Measurements from ENCODE around the gene PRDX2.
"Not testable (repeated sequence)": the region's sequence is repeated elsewhere in the genome, so short reads cannot be mapped to it uniquely, and the experiment has no call there.

PRDX2 gene

DNA sequence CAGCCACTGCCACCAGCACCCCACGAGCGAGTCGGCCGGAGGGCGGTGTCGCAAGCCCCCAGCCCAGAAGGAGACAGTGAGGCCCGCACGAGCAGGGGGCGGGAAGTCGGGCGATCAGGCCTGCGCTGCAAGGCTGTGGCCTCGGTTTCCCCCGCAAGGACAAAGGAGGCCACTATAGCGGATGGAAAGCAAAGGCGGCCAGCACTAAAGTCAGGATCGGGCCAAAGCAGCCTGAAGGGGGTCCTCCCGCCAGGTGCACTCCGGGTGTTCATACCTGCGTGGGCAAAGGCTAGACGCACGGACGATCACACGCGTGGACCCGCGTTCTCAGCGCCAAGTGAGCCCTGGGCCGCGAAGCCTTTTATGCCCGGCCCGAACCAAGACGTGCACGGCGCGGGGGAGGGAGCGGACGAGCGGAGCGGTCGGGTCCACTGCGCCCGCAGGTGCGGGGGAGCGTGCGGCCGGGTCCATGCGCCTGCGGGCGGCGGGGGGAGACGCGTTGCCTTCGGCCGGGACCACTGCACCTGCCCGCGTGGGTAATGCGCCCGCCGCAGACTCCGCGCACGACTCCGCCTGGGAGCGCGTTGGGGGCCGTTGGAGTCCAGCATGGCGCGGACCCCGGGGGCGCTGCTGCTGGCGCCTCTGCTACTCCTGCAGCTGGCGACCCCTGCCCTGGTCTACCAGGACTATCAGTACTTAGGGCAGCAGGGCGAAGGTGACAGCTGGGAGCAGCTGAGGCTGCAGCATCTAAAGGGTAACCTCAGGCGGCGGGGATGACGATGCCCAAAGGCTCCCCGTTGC is at the start of gene PRDX2, which contains the start of gene THSD8:
PRDX2 (minus strand) TSS at position 335 of the 801 bp plus-strand sequence. CDS start 539 bp downstream, outside the sequence.
THSD8 (plus strand) TSS at position 604 of the 801 bp plus-strand sequence; CDS start at position 607, 3 bp downstream.
- DNase-seq (ENCODE audit: low read depth in 1 of 2, low spot score in 1 of 2) = peak; percentile 63 to 64

DNA sequence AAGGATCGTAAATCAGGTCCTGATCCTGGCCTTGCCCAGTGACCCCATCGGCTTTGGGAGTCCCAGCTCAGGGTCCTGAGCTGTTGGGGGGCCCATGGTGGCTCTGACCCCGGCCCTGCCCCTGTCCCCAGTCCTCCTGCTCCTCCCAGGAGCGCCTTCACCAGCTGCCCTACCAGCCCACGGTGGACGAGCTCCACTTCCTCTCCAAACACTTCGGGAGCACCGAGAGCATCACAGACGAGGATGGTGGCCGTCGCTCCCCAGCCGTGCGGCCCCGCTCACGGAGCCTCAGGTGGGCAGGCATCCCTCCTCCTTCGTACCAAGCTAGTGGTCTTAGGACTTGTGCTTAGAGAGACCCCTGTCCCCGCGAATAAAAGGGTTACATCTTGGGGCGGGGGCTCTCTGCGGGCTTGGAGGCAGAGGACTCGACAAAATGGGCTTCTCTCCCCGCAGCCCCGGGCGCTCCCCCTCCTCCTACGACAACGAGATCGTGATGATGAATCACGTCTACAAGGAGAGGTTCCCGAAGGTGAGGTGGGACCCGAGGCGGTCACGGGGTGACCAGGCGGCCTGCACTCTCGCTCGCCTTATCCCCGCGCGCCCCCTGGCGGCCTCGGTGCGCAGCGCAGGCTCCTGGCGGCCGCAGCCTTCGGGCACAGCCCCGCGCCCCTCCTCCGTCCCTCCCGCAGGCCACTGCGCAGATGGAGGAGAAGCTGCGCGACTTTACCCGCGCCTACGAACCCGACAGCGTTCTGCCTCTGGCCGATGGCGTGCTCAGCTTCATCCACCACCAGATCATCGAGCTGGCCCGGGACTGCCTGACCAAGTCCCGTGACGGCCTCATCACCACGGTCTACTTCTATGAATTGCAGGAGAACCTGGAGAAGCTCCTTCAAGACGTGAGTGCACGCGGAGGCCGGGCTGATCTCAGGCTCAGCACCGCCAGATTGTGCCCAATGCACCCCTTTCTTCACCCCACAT is 45.8 kb upstream of the PRDX2 start:
- peak; percentile 70 to 81 for DNase-seq (ENCODE audit: low read depth in 1 of 2, low spot score in 1 of 2)

DNA sequence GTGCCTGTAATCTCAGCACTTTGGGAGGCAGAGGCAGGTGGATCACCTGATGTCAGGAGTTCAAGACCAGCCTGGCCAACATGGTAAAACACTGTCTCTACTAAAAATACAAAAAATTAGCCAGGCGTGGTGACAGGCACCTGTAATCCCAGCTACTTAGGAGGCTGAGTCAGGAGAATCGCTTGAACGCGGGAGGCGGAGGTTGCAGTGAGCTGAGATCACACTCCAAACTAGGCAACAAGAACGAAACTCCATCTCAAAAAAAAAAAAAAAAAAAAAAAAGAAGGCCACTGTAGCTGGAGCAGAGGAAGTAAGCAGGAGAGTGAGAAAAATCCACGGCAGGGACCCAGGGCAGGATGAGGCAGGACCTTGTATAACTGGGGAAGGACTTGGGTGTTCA is 45.0 kb upstream of the PRDX2 start:
- not testable (repeated sequence) for DNase-seq (ENCODE audit: low read depth in 1 of 2, low spot score in 1 of 2)

DNA sequence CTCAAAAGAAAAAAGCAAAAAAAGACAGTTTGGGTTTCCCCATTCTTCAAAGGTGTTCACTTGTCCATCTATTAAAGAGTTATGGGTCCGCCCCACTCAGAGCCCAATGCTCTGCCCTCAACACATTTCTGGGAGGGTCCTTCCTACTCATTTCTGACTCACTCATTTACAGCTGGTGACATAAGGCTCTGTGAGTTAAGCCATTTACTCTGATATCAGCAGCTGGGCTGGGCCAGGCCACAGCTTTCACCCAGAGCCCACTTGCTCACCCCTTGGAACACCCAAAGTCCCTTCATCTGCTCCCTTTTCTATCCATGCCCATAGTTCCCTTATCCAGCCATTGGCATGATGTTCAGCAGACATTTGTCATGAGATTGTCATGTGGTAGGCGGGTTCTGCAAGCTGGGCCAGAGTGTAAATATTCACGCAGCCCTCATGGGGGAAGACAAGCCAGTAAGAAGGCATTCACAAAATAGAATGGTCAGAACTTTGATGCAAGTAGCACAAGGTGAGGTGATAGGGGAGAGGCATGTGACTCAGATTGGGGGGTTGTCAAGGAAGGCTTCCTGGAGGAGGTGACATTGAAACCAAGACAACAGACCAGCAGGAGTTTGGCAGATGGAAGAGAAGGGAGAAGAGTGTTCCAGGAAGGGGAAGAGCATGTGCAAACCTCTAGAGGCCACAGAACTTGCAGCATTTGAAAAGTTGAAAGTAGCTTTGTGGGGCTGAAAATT is 42.6 kb upstream of the PRDX2 start:
- no peak for DNase-seq (ENCODE audit: low read depth in 1 of 2, low spot score in 1 of 2)

DNA sequence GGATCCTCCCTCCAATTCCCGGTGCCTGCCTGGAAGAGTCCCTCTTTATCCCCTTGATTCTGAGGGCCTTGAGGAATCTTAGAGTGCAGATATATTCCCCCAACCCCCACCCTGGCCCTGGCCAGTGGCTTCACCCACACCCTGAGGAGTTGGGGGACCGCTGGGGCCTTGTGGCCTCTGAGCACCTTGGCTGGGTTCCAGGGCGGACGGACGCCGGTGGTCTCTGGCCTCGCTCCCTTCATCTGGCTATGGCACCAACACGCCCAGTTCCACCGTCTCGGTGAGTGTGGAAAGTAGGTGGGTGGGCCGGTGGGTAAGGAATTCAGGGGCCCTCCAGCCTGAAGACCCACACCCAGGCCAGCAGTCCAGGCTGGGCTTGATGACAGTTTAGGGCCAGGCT is 41.7 kb upstream of the PRDX2 start:
- no peak for DNase-seq (ENCODE audit: low read depth in 1 of 2, low spot score in 1 of 2)

DNA sequence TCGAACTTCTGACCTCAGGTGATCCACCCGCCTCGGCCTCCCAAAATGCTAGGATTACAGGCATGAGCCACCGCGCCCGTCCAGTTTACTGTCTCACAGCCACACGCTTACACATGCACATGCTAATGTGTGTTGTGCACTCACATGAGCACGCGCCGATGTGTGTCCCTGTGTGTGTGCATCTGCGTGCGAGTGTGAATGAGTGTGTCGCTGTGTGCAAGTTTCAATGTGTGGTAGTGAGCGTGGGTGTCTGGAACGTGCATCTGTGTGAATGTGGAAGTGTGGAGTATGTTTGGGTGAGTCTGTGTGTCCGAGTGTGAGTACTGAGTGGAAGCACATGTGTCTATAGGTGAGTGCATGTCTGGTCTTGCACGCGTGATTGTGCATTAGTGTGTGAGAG is 40.9 kb upstream of the PRDX2 start:
- no peak for DNase-seq (ENCODE audit: low read depth in 1 of 2, low spot score in 1 of 2)

DNA sequence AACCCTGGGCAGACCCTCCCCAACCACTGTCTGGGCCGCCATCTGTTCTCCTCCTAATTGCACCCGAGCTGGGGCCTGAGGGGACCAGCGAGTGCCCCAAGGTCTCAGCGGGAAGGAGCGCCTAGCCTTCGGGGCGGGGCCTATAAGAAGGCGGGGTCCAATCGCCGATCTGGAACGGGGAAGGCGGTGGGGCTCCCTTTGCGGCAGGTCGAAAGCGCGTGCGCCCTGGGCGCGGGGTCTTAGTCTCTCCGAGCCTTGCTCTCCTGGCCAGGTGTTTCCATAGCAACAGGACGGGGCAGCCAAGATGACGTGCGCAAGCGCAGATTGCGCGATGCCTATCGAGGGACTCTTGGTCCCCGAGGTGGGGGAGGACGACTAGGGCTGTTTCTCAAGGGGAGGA is 39.5 kb upstream of the PRDX2 start:
- no peak for DNase-seq (ENCODE audit: low read depth in 1 of 2, low spot score in 1 of 2)

DNA sequence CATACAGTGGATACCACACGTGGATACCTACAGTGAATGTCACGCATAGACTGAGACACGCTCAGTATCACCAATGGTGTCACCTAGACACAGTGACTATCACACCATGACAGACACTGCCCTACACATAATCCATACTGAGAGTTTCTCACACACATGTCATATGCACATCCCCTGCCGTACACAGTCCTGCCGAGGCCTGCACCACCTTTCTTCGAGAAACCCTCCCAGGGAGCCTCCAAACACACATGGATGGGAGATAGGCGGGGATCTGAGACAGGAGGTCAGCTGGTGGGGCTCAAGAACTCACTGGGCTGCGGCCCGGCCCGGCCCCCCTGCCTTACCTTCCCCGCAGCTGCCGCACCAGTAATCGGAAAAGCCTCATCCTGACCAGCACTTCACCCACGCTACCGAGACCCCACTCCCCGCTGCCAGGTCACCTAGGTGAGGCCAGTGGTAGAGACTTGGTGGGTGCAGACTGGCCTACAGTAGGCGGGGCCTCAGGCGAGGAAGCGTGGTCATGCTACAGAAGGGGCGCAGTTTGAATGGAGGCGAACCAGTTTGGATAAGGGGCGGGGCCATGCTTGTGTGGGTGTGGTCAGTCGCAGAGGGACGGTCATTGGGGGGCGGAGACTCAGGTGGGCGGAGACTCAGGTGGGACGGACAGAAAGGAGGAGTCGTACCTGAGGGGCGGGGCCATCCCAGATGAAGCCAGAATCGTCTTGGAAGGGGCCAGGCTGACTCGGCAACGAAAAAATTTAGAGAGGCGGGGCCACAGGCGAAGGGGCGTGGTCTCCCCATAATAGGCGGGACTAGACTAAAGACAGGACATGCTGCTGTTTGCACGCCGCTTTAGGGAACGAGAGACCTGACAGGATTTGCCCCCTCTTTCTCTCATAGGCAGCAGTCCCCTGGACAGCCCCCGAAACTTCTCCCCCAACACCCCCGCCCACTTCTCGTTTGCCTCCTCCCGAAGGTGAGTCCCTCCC is 38.8 kb upstream of the PRDX2 start:
- DNase-seq (ENCODE audit: low read depth in 1 of 2, low spot score in 1 of 2) = no peak

DNA sequence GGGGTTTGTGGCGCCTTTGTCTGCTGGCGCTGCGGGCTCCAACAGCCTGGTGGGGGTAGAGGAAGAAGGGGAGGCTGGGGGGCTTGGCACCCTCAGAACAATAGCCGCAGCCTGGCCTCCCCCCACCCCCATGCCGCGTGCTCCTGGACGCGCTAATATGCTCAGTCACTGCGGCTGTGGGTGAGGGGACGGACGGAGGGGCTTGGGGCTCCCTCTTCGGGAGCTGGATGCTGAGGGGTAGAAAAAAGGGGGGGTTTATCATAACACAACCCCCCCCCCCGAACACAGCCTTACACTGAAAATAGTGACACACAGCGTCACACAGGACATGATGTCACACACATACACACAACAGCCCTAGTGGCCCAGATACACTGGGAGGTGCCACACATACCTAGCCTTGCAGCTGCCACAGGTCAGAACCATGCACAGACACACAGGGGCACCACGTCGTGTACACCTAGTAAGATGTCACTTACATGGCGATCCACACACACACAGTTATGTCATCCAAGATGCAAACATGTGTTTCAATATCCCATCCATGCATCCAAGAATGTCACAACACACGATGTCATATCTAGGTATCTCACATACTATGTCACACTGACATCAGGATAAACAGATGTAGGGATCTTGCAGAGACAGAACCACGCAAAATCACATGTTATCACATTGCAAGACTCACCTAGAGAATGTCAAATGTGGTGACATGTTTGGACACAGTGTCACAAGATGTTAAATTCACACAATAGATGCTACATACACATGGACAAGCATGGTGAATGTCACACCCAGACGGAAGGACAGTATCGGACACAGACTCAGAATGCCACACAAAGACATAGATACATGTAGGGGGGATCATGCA is 37.5 kb upstream of the PRDX2 start:
- DNase-seq (ENCODE audit: low read depth in 1 of 2, low spot score in 1 of 2) = no peak

DNA sequence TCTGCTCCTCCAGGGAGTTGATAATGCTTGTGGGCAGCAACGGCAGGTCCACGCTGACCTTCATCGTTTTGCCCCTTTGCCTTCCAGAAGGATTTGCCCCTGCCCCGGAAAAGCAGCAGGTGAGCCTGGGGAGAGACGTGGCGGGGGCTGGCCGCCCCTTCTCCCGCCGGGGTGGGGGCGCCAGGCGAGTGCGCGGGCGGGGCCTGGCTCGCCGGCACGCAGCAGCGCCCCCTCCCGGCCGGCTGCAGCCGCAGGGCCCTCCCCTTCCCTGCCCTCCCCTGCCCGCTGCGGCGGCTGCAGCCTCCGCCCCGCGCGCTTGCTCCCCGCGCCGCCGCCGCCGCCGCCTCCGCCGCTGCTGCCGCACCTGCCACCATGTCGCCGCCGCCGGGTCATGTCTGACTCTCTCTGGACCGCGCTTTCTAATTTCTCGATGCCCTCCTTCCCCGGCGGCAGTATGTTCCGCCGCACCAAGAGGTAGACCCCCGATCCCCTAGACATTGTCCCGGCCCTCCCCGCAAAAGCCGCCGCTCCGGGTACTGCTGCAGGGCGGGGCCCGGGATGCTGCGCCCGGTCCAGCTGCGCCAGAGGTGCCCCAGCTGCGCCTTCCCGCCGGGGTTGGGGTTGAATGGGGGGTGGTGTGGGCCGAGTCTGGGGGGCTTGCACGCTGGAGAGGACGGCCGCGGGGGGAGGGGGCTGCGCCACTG is 36.7 kb upstream of the PRDX2 start, which contains the start of gene MAST1:
MAST1 (plus strand) TSS at position 334 of the 704 bp plus-strand sequence; CDS start at position 392, 58 bp downstream.
- no peak for DNase-seq (ENCODE audit: low read depth in 1 of 2, low spot score in 1 of 2)

DNA sequence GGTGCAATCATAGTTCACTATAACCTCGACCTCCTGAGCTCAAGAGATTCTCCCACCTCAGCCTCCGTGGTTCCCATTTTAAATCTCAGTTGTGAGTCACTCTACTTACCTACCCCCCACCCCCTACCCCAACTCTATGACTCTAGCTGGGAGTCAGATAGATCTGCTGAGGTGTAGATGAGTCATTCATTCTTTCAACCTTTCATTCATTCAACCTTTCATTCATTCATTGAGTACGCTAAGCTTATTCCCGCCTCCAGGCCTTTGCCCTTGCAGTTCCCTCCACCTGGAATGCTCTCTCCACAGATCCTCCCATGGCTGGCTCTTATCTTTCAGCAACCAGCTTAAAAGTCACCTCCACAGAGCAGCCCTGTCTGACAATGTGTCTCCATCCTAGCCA is 35.6 kb upstream of the PRDX2 start:
- no peak for DNase-seq (ENCODE audit: low read depth in 1 of 2, low spot score in 1 of 2)

DNA sequence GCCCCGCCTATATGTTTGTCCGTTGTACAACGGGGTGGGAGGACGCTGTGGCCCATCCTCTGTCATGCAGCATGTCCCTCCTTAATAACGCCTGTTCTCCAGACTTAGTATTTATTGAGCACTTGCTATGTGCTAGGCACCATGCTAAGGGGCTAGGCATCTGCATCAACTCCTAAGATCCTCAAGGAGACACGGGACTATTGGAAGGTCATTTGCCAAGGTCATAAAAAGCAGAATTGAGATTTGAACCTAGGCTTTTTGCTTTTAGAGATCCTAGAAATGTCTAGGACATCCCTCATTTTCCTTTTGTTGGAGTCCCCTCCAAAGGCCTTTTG is 34.9 kb upstream of the PRDX2 start:
- DNase-seq (ENCODE audit: low read depth in 1 of 2, low spot score in 1 of 2) = no peak

DNA sequence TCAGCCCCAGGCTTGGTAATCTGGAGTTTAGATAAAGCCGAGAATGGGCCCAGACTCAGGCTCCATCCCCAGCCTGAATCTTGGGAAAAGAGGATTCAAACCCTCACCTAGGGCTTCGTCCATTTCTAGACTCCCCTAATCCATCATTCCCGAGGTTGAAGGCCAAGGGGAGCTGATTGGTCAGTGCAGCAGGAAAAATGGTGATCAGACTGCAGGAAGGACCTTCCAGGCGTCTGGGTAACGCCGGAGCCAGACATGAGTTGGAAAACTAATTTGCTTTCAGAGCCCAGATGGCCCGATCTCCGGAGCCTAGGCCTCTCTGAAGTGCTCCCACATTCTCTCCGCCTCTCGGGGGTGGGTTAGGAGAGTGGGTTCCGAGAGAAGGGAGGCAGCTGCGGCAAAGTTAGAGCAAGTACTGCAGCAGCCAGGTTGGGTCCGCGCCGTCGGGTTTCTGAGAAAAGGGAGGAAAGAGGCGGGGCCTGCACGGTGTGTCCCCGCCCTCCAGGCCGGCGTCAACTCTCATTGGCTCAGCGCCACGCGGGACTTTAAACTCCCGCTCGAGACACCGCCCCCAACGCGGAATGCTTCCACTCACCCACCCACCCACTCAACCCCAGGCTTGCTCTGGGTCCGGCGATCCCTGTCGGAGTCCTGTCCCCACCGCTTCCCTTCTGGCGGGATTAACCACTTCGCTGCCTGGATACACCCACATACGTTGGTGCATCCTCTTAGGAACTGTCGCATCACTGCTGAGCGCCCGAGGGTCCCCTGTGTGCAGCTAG is 33.6 kb upstream of the PRDX2 start:
- DNase-seq (ENCODE audit: low read depth in 1 of 2, low spot score in 1 of 2) = no peak

DNA sequence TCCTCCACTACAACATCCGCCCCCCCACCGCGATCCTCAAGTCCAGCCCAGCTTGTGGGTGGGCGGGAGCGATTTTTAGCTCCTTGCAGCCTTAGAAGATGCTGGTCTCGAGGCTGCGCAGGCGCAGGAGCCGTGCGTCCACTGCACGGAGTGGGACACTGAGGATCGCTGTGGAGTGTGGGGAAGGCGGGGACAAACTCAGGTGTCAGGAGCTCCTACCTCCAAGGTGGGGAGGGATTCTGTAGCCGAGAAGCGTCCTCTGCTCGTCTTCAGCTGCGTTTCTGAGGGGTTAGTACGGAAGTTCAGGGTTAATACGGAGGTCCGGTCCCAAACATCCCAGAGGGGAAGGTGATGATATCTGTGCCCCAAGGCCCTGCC is 33.0 kb upstream of the PRDX2 start, which contains the start of gene RTBDN:
RTBDN (minus strand) TSS at position 14 of the 378 bp plus-strand sequence. CDS start 4,600 bp downstream, outside the sequence.
- no peak for DNase-seq (ENCODE audit: low read depth in 1 of 2, low spot score in 1 of 2)

DNA sequence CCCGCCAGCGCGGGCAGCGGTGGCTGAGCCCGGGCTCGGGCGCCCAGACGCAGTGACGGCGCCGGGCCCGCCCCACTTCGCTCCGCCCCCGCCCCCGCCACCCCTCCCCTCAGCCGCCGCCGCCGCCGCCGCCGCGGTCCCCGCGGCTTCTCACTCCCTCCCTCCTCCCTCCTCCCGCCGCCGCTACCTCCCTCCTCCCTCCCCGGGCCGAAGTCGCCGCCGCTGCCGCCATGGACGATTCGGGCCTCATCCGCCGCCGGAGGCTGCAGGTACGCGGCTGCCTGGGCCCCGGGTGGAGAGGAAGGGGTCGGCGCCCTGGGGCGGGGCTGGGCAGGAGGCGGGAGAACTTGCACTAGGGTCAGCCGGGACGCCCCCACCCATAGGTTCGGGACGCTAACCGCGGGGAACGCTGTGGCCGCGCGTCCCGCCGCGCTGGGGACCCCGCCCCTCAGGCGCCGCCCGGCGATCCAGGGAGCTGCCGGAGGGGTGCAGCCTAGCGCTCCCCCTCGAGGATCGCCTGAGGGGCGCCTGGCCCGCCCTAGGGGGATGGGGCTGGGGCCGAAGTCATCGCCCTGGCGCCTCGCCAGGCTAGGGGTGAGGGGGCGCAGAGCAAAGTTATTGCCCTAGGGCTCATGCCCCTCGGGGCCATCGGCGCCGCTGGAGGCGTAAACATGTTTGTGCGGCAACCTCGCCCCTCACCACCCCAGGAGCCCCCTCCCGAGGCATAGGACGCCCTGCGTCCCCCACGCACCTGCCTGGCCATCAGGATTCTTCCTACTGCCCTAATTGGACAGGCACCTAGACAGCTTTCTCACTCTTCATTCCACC is 32.4 kb upstream of the PRDX2 start:
- no peak for DNase-seq (ENCODE audit: low read depth in 1 of 2, low spot score in 1 of 2)

DNA sequence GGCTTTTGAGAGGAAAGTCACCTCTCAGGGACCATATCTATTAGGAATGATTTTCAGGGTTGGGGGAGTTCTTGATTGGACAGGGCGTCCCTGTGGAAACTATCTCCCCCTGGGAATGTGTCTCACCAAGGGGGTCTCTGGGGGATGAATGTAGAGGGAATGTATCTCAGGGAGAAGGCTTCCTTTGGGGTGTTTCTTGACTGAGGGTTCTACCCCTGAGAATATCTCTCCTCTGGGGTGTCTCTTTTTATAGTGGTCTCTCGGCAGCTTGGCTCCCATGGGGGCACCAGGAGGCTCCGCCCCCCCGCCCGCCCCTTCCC is 31.8 kb upstream of the PRDX2 start:
- DNase-seq (ENCODE audit: low read depth in 1 of 2, low spot score in 1 of 2) = no peak

DNA sequence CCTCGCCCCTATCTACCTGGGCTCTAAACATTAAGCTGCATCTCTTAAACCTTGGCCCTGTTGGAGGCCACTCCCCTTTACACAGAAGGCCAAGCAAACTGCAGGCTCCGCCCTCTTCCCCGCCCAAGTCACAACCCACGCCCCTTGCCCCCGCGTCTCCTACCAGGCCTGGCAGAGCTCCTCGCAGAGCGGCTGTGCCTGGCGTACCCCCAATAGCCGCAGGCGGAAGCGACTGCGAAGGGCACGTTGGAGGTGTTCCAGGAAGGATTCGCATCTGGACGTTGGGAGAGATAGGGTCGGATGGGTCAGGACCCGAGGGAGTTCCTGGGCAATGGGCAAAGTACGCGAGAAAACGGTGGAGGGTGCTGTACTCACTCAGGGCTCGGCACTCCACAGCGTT is 26.9 kb upstream of the PRDX2 start:
- no peak for DNase-seq (ENCODE audit: low read depth in 1 of 2, low spot score in 1 of 2)
